ENCODE data around the gene TMEM117. TPM values are rescaled to one million over a fixed set of nuclear protein-coding genes. Genes with fewer than 3 reads are reported as not detected.

The TMEM117 gene
- total RNA-seq, 2 experiments from 2014 or later: 1.6 to 1.7 TPM

GRCh38 chr12:44259890-44260289 is 424.0 kb downstream of the TMEM117 start:
- Mint-ChIP-seq H3K27me3 (no peaks in the 10 kb centered on the region), H3K27ac (no peak overlapping the region), H3K9me3 (no peaks in the 10 kb centered on the region), H3K36me3 (ENCODE audit: low read depth) (no peaks in the 10 kb centered on the region), H3K4me3 (no peak overlapping the region), H3K4me1 (no peaks in the 10 kb centered on the region)
- DNase-seq: no peak
- POLR2A ChIA-PET: no interaction called here
- CTCF ChIA-PET: no interaction called here

- POLR2A ChIA-PET: no interaction called here
These were observed 424.7 kb downstream of the TMEM117 start for GRCh38 chr12:44260581-44260980.

GRCh38 chr12:44285321-44285960 is 449.6 kb downstream of the TMEM117 start:
- H3K27ac Mint-ChIP-seq: no peak overlapping the region
- ChIA-PET CTCF (no interaction called here), POLR2A (no interaction called here)
- DNase-seq: no peak
- H3K36me3 Mint-ChIP-seq (ENCODE audit: low read depth): peaks cover 3% of the 10 kb centered on the region
- peaks cover 18% of the 10 kb centered on the region for H3K4me1 Mint-ChIP-seq
- no peak overlapping the region for H3K4me3 Mint-ChIP-seq
- no peaks in the 10 kb centered on the region for H3K27me3 Mint-ChIP-seq
- H3K9me3 Mint-ChIP-seq: peaks cover 6% of the 10 kb centered on the region

More at GRCh38 chr12:44260581-44260980, 424.7 kb downstream of the TMEM117 start:
- Mint-ChIP-seq H3K4me1 (no peaks in the 10 kb centered on the region), H3K27ac (no peak overlapping the region), H3K4me3 (no peak overlapping the region), H3K27me3 (no peaks in the 10 kb centered on the region), H3K36me3 (ENCODE audit: low read depth) (no peaks in the 10 kb centered on the region), H3K9me3 (no peaks in the 10 kb centered on the region)
- CTCF ChIA-PET: no interaction called here
- no peak for DNase-seq

- Mint-ChIP-seq H3K27ac (no peak overlapping the region), H3K36me3 (ENCODE audit: low read depth) (peaks cover 3% of the 10 kb centered on the region), H3K4me3 (no peak overlapping the region), H3K4me1 (peaks cover 18% of the 10 kb centered on the region), H3K27me3 (no peaks in the 10 kb centered on the region), H3K9me3 (peaks cover 6% of the 10 kb centered on the region)
- ChIA-PET CTCF (no interaction called here), POLR2A (no interaction called here)
- no peak for DNase-seq
These were observed 450.5 kb downstream of the TMEM117 start for GRCh38 chr12:44286336-44286735.

- CTCF ChIA-PET: no interaction called here
- POLR2A ChIA-PET: no interaction called here
- H3K4me1 Mint-ChIP-seq: peaks cover 18% of the 10 kb centered on the region
- no peaks in the 10 kb centered on the region for H3K27me3 Mint-ChIP-seq
- no peak overlapping the region for H3K4me3 Mint-ChIP-seq
- H3K27ac Mint-ChIP-seq: no peak overlapping the region
- H3K36me3 Mint-ChIP-seq (ENCODE audit: low read depth): peaks cover 3% of the 10 kb centered on the region
- H3K9me3 Mint-ChIP-seq: peaks cover 6% of the 10 kb centered on the region
- no peak for DNase-seq
These were observed 451.1 kb downstream of the TMEM117 start for GRCh38 chr12:44286821-44287505.

- peaks cover 18% of the 10 kb centered on the region for H3K4me1 Mint-ChIP-seq
- H3K9me3 Mint-ChIP-seq: peaks cover 6% of the 10 kb centered on the region
- DNase-seq: no peak
- H3K36me3 Mint-ChIP-seq (ENCODE audit: low read depth): peaks cover 3% of the 10 kb centered on the region
- no peaks in the 10 kb centered on the region for H3K27me3 Mint-ChIP-seq
- ChIA-PET POLR2A (no interaction called here), CTCF (no interaction called here)
- no peak overlapping the region for H3K27ac Mint-ChIP-seq
- H3K4me3 Mint-ChIP-seq: no peak overlapping the region
These were observed 451.7 kb downstream of the TMEM117 start for GRCh38 chr12:44287545-44287944.

GRCh38 chr12:44294649-44295048 is 458.8 kb downstream of the TMEM117 start:
- Mint-ChIP-seq H3K27me3 (no peaks in the 10 kb centered on the region), H3K9me3 (no peaks in the 10 kb centered on the region), H3K27ac (no peak overlapping the region), H3K4me1 (peaks cover 9% of the 10 kb centered on the region), H3K4me3 (no peak overlapping the region), H3K36me3 (ENCODE audit: low read depth) (no peaks in the 10 kb centered on the region)
- ChIA-PET CTCF (no interaction called here), POLR2A (no interaction called here)
- DNase-seq: no peak

- Mint-ChIP-seq H3K36me3 (ENCODE audit: low read depth) (no peaks in the 10 kb centered on the region), H3K9me3 (no peaks in the 10 kb centered on the region), H3K4me1 (peaks cover 9% of the 10 kb centered on the region), H3K4me3 (no peak overlapping the region), H3K27ac (no peak overlapping the region), H3K27me3 (no peaks in the 10 kb centered on the region)
- no peak for DNase-seq
- POLR2A ChIA-PET: no interaction called here
- CTCF ChIA-PET: no interaction called here
These were observed 460.2 kb downstream of the TMEM117 start for GRCh38 chr12:44295958-44296623.

- no peak for DNase-seq
- H3K4me1 Mint-ChIP-seq: peaks cover 9% of the 10 kb centered on the region
- POLR2A ChIA-PET: no interaction called here
- no peak overlapping the region for H3K4me3 Mint-ChIP-seq
- H3K36me3 Mint-ChIP-seq (ENCODE audit: low read depth): no peaks in the 10 kb centered on the region
- H3K9me3 Mint-ChIP-seq: no peaks in the 10 kb centered on the region
- H3K27me3 Mint-ChIP-seq: no peaks in the 10 kb centered on the region
- CTCF ChIA-PET: no interaction called here
- H3K27ac Mint-ChIP-seq: no peak overlapping the region
These were observed 460.8 kb downstream of the TMEM117 start for GRCh38 chr12:44296624-44297197.

- Mint-ChIP-seq H3K4me3 (no peak overlapping the region), H3K27me3 (no peaks in the 10 kb centered on the region), H3K9me3 (no peaks in the 10 kb centered on the region), H3K27ac (no peak overlapping the region), H3K36me3 (ENCODE audit: low read depth) (no peaks in the 10 kb centered on the region), H3K4me1 (peaks cover 8% of the 10 kb centered on the region)
- DNase-seq: no peak
- ChIA-PET POLR2A (no interaction called here), CTCF (interaction anchor here (0.7 kb wide), 1 partner anchor 1358 kb away, joined by 3 read pairs; no protein-coding TSS in a partner anchor)
These were observed 463.6 kb downstream of the TMEM117 start for GRCh38 chr12:44299524-44299923.

GRCh38 chr12:44307506-44308168 is 471.8 kb downstream of the TMEM117 start:
- H3K4me3 Mint-ChIP-seq: no peak overlapping the region
- no peaks in the 10 kb centered on the region for H3K36me3 Mint-ChIP-seq (ENCODE audit: low read depth)
- CTCF ChIA-PET: no interaction called here
- POLR2A ChIA-PET: no interaction called here
- peaks cover 3% of the 10 kb centered on the region for H3K4me1 Mint-ChIP-seq
- no peak overlapping the region for H3K27ac Mint-ChIP-seq
- H3K9me3 Mint-ChIP-seq: peaks cover 7% of the 10 kb centered on the region
- no peaks in the 10 kb centered on the region for H3K27me3 Mint-ChIP-seq
- no peak for DNase-seq

GRCh38 chr12:44313188-44313587 is 477.3 kb downstream of the TMEM117 start:
- DNase-seq: no peak
- H3K27ac Mint-ChIP-seq: no peak overlapping the region
- H3K4me1 Mint-ChIP-seq: no peaks in the 10 kb centered on the region
- H3K36me3 Mint-ChIP-seq (ENCODE audit: low read depth): no peaks in the 10 kb centered on the region
- no peaks in the 10 kb centered on the region for H3K27me3 Mint-ChIP-seq
- CTCF ChIA-PET: no interaction called here
- H3K4me3 Mint-ChIP-seq: no peak overlapping the region
- H3K9me3 Mint-ChIP-seq: peaks cover 4% of the 10 kb centered on the region
- POLR2A ChIA-PET: no interaction called here

GRCh38 chr12:44314007-44314500 is 478.2 kb downstream of the TMEM117 start:
- DNase-seq: no peak
- Mint-ChIP-seq H3K4me1 (no peaks in the 10 kb centered on the region), H3K4me3 (no peak overlapping the region), H3K27ac (no peak overlapping the region), H3K36me3 (ENCODE audit: low read depth) (no peaks in the 10 kb centered on the region), H3K27me3 (no peaks in the 10 kb centered on the region), H3K9me3 (peaks cover 4% of the 10 kb centered on the region)
- ChIA-PET CTCF (interaction anchor here (0.8 kb wide), 1 partner anchor 313 kb away, joined by 3 read pairs; no protein-coding TSS in a partner anchor), POLR2A (no interaction called here)
